CD4-positive, alpha-beta T cell treated with Interleukin-15 for 4 hours (primary cell): Measurements from ENCODE around the gene CHGA.

Source experiments
- DNase-seq: peaks from one replicate; pipeline ENCODE4 v3.0.0-alpha.2; 2020; ENCODE audit warnings: low spot score

CHGA gene

GRCh38 chr14:92930737-92931602 is 8.0 kb downstream of the CHGA start:
- no peak for DNase-seq

GRCh38 chr14:92931681-92932447 is 8.9 kb downstream of the CHGA start:
- no peak for DNase-seq

GRCh38 chr14:92932448-92933395 is 9.8 kb downstream of the CHGA start:
- no peak for DNase-seq

GRCh38 chr14:92933481-92933880 is 10.5 kb downstream of the CHGA start:
- no peak for DNase-seq

GRCh38 chr14:92934196-92935085 is 11.5 kb downstream of the CHGA start:
- DNase-seq: no peak

- DNase-seq: no peak
Observed at GRCh38 chr14:92935446-92935845, 12.5 kb downstream of the CHGA start.

GRCh38 chr14:92936085-92936484 is 13.1 kb downstream of the CHGA start:
- DNase-seq: no peak

GRCh38 chr14:92937051-92937937 is 14.3 kb downstream of the CHGA start:
- no peak for DNase-seq

- DNase-seq: no peak
Observed at GRCh38 chr14:92938235-92938875, 15.4 kb downstream of the CHGA start.

- DNase-seq: no peak
Observed at GRCh38 chr14:92938890-92939671, 16.1 kb downstream of the CHGA start.

GRCh38 chr14:92939699-92940098 is 16.7 kb downstream of the CHGA start:
- no peak for DNase-seq

GRCh38 chr14:92940543-92940942 is 17.6 kb downstream of the CHGA start:
- no peak for DNase-seq

- no peak for DNase-seq
Observed at GRCh38 chr14:92941531-92941930, 18.6 kb downstream of the CHGA start.

GRCh38 chr14:92942136-92942535 is 19.2 kb downstream of the CHGA start:
- no peak for DNase-seq

- DNase-seq: no peak
Observed at GRCh38 chr14:92942576-92942975, 19.6 kb downstream of the CHGA start.

- DNase-seq: no peak
Observed at GRCh38 chr14:92942976-92943710, 20.2 kb downstream of the CHGA start.

GRCh38 chr14:92943855-92944570 is 21.1 kb downstream of the CHGA start:
- no peak for DNase-seq
